ENCODE results near the gene PRR22.

Gene PRR22

DNA sequence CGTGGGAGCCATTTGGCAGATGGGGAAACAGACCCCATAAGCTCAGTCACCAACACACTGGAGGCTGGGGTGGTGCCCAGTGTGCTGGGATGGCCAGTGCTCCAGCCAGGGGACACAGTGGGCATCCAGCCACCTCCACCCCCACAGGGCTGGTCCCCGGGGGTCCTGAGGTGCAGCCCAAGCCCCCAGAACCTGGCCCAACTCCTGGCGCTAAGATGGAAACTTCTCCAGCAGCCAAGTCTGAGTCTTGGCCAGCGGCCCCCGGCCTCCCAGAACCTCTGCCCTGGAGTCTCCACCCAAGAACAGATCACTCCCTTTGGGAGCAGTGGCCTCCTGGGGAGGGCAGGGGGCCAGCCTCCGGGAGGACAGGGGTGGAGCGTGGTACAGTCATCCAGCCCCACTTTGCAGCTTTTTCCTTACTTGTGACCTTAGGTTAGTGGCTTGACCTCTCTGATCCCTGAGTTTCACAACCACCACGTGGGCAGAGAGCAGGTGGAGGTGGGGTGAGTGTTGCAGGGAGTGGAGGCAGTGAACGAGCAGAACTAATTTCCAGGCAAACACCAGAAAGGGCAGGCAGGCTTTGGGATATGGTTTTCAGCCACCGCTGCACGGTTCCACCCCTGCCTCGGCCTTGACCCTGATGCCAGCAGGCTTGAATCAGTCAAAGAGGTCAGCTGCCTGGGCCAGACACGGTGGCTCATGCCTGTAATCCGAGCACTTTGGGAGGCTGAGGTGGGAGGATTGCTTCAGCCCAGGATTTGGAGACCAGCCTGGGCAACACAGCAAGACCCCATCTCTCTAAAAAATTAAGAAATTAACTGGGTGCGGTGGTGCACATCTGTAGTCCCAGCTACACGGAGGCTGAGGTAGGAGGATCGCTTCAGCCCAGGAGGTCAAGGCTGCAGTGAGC is 16.1 kb upstream of the PRR22 start:
- no peak overlapping the region for H3K9ac ChIP-seq (ENCODE audit: low read length)
- peaks cover 8% of the 10 kb centered on the region; the same call in 1 of the 2 replicates for H3K4me1 ChIP-seq (ENCODE audit: low read length)
- H4K20me1 ChIP-seq (ENCODE audit: insufficient read depth, low read length) = no peaks in the 10 kb centered on the region
- no peak overlapping the region for H3K4me3 ChIP-seq (ENCODE audit: low read length)
- no peak overlapping the region for H3K27ac ChIP-seq (ENCODE audit: low read length)
- H3K4me2 ChIP-seq (ENCODE audit: low read depth, low read length) = no peak overlapping the region
- H2AFZ ChIP-seq (ENCODE audit: low read length) = no peak overlapping the region
- H3K9me2 ChIP-seq (replicated peaks; ENCODE audit: insufficient read depth, low read length) = no peaks in the 10 kb centered on the region
- no peaks in the 10 kb centered on the region for H3K79me2 ChIP-seq (ENCODE audit: low read length)
- no peaks in the 10 kb centered on the region for H3K36me3 ChIP-seq (replicated peaks; ENCODE audit: insufficient read depth, low read length)
- H3F3A ChIP-seq (ENCODE audit: insufficient read depth, low read length) = no peaks in the 10 kb centered on the region
- H3K9me3 ChIP-seq (replicated peaks; ENCODE audit: insufficient read depth, low read length) = no peaks in the 10 kb centered on the region
- H3K27me3 ChIP-seq (replicated peaks; ENCODE audit: insufficient read depth, low read length) = peaks cover 45% of the 10 kb centered on the region
- TF ChIP-seq EZH2 (optimal IDR thresholded peaks at IDR 0.05; ENCODE audit: low read depth, low read length) = no peak
- TF ChIP-seq, protein P1, sequence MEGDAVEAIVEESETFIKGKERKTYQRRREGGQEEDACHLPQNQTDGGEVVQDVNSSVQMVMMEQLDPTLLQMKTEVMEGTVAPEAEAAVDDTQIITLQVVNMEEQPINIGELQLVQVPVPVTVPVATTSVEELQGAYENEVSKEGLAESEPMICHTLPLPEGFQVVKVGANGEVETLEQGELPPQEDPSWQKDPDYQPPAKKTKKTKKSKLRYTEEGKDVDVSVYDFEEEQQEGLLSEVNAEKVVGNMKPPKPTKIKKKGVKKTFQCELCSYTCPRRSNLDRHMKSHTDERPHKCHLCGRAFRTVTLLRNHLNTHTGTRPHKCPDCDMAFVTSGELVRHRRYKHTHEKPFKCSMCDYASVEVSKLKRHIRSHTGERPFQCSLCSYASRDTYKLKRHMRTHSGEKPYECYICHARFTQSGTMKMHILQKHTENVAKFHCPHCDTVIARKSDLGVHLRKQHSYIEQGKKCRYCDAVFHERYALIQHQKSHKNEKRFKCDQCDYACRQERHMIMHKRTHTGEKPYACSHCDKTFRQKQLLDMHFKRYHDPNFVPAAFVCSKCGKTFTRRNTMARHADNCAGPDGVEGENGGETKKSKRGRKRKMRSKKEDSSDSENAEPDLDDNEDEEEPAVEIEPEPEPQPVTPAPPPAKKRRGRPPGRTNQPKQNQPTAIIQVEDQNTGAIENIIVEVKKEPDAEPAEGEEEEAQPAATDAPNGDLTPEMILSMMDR (IDR thresholded peaks at IDR 0.05; ENCODE audit: low read length) = no peak
- no peak for TF ChIP-seq EZH2phosphoT487 (IDR thresholded peaks at IDR 0.05; ENCODE audit: low read length)
- DNase-seq = no peak

DNA sequence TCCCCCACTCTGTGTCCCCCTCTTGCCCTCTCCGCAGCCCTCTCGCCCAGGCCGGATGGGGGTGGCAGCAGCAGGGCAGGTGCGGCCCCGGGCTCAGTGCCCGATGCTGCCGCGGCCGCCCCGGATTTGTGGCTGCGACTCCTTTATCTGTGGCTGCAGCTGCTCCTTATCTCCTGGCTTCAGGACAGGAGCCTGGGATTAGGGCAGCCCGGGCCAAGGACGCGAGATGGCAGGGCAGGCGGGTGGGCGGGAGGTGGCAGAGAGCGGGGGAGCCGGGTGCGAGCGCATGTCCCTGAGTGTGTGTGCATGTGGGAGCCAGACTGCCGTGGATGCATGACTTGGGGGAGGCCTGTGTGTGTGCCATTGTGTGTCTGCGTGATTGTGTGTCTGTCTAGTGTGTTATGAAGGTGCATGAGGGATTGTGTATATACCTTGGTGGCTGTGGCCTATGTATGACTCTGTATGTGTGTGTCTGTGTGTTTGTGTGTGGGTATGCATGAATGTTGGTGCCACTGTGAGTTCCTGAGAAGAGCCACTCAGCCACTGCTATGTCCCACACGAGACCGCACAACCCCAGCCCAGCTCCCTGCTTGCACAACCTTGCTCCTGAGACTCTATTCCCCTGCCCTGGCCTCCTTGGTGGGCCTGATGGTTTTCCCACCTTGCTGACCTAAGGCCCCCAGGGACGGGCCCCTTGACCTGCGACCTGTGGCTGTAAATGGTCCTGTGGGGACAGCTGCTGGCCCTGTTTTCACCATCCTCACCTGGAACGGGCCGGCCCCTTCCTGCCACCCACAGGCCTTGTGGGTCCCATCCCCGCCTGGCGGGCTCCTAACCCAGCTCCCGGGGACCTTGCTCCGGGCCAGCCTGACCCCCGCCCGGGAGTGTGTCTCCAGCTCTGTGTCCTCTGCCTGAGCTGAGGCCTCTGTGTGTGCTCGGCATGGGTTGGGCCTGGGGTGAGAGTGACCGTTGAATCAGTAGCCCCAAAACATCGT is 15.0 kb upstream of the PRR22 start:
- Histone ChIP-seq H3F3A (ENCODE audit: insufficient read depth, low read length) (no peaks in the 10 kb centered on the region), H3K27me3 (replicated peaks; ENCODE audit: insufficient read depth, low read length) (peaks cover 48% of the 10 kb centered on the region), H3K27ac (ENCODE audit: low read length) (no peak overlapping the region), H3K79me2 (ENCODE audit: low read length) (no peaks in the 10 kb centered on the region), H3K4me2 (ENCODE audit: low read depth, low read length) (no peak overlapping the region), H3K9ac (ENCODE audit: low read length) (no peak overlapping the region), H3K9me2 (replicated peaks; ENCODE audit: insufficient read depth, low read length) (no peaks in the 10 kb centered on the region), H3K4me1 (ENCODE audit: low read length) (peaks cover 8% of the 10 kb centered on the region; the same call in 1 of the 2 replicates), H3K9me3 (replicated peaks; ENCODE audit: insufficient read depth, low read length) (no peaks in the 10 kb centered on the region), H4K20me1 (ENCODE audit: insufficient read depth, low read length) (no peaks in the 10 kb centered on the region), H3K4me3 (ENCODE audit: low read length) (no peak overlapping the region), H2AFZ (ENCODE audit: low read length) (no peak overlapping the region), H3K36me3 (replicated peaks; ENCODE audit: insufficient read depth, low read length) (no peaks in the 10 kb centered on the region)
- no peak for DNase-seq
- TF ChIP-seq EZH2 (optimal IDR thresholded peaks at IDR 0.05; ENCODE audit: low read depth, low read length) (no peak), EZH2phosphoT487 (IDR thresholded peaks at IDR 0.05; ENCODE audit: low read length) (no peak)
- TF ChIP-seq, protein P1 (IDR thresholded peaks at IDR 0.05; ENCODE audit: low read length) = no peak

GRCh38 chr19:5798244-5798643 is 13.7 kb upstream of the PRR22 start:
- Histone ChIP-seq H3K79me2 (ENCODE audit: low read length) (no peaks in the 10 kb centered on the region), H3K4me3 (ENCODE audit: low read length) (no peak overlapping the region), H3K36me3 (replicated peaks; ENCODE audit: insufficient read depth, low read length) (no peaks in the 10 kb centered on the region), H2AFZ (ENCODE audit: low read length) (no peak overlapping the region), H3K9ac (ENCODE audit: low read length) (no peak overlapping the region), H3K27me3 (replicated peaks; ENCODE audit: insufficient read depth, low read length) (peaks cover 56% of the 10 kb centered on the region), H3K4me2 (ENCODE audit: low read depth, low read length) (no peak overlapping the region), H3K4me1 (ENCODE audit: low read length) (0 out of 2 replicates have a peak, but pooled peaks cover 4% of the 10 kb centered on the region), H3K9me2 (replicated peaks; ENCODE audit: insufficient read depth, low read length) (no peaks in the 10 kb centered on the region), H4K20me1 (ENCODE audit: insufficient read depth, low read length) (no peaks in the 10 kb centered on the region), H3K27ac (ENCODE audit: low read length) (no peak overlapping the region), H3F3A (ENCODE audit: insufficient read depth, low read length) (no peaks in the 10 kb centered on the region), H3K9me3 (replicated peaks; ENCODE audit: insufficient read depth, low read length) (no peaks in the 10 kb centered on the region)
- no peak for DNase-seq
- TF ChIP-seq, protein P1 (IDR thresholded peaks at IDR 0.05; ENCODE audit: low read length) = no peak
